GM18505 (cell line): ENCODE results near the gene CLCC1.
"Not testable (repeated sequence)": the region's sequence is repeated elsewhere in the genome, so short reads cannot be mapped to it uniquely, and the experiment has no call there.

Source experiments
- ATAC-seq: cut with Tn5 transposase; IDR thresholded peaks from one replicate; pipeline ENCODE4 v1.9.1; 2021; ENCODE audit not compliant: unreplicated experiment
- POLR2A ChIP-seq: IDR thresholded peaks from 4 replicates; pipeline ENCODE4 v1.6.1; 2011; ENCODE audit warnings: borderline replicate concordance; ENCODE audit not compliant: insufficient read depth, insufficient read length; ENCODE audit errors: extremely low read depth

CLCC1 gene

GRCh38 chr1:108953452-108953851 is 9.8 kb downstream of the CLCC1 start:
- ATAC-seq: no peak
- TF ChIP-seq POLR2A: no peak

- TF ChIP-seq POLR2A: no peak
- ATAC-seq: no peak
Measured at GRCh38 chr1:108951242-108951641, 12.0 kb downstream of the CLCC1 start.

- no peak for TF ChIP-seq POLR2A
- ATAC-seq: no peak
Measured at GRCh38 chr1:108949044-108949443, 14.2 kb downstream of the CLCC1 start.

GRCh38 chr1:108947871-108948525 is 15.3 kb downstream of the CLCC1 start:
- no peak for TF ChIP-seq POLR2A
- no peak for ATAC-seq

GRCh38 chr1:108936170-108936569 is 27.1 kb downstream of the CLCC1 start:
- ATAC-seq: no peak
- no peak for TF ChIP-seq POLR2A

GRCh38 chr1:108933944-108934343 is 29.3 kb downstream of the CLCC1 start:
- no peak for ATAC-seq

GRCh38 chr1:108927565-108927964 is 35.7 kb downstream of the CLCC1 start:
- ATAC-seq: not testable (repeated sequence)

More at GRCh38 chr1:108933944-108934343, 29.3 kb downstream of the CLCC1 start:
- no peak for TF ChIP-seq POLR2A

- no peak for TF ChIP-seq POLR2A
- no peak for ATAC-seq
Measured at GRCh38 chr1:108925920-108926319, 37.4 kb downstream of the CLCC1 start.

GRCh38 chr1:108916788-108917187 is 46.5 kb downstream of the CLCC1 start:
- ATAC-seq: no peak
- TF ChIP-seq POLR2A: no peak
